Measurements from ENCODE around the gene TWIST2. TPM values are rescaled to one million over a fixed set of nuclear protein-coding genes. Genes with fewer than 3 reads are reported as not detected.

Gene TWIST2
- total and polyA plus RNA-seq, 9 donors, result 14.2 to 104 (median 32.7) TPM

GRCh38 chr2:238855299-238855698 is 7.4 kb downstream of the TWIST2 start:
- H3K36me3 ChIP-seq, result no peaks in the 10 kb centered on the region
- no peak for DNase-seq
- intact Hi-C loops (cut with DNase I), result no loop called here
- H3K27ac ChIP-seq, result no peak overlapping the region
- no peak for TF ChIP-seq EP300 (IDR thresholded peaks at IDR 0.05)
- TF ChIP-seq CTCF (IDR thresholded peaks at IDR 0.05), result no peak
- TF ChIP-seq POLR2A (IDR thresholded peaks at IDR 0.05), result no peak
- peaks cover 2% of the 10 kb centered on the region for H3K4me1 ChIP-seq (ENCODE audit: insufficient read depth)
- 93 to 97% (median 94%) methylated on average over 9 of the region's 9 CpGs for WGBS, 3 donors
- H3K27me3 ChIP-seq, result no peaks in the 10 kb centered on the region
- no peaks in the 10 kb centered on the region for H3K9me3 ChIP-seq
- H3K4me3 ChIP-seq, result no peak overlapping the region

- Histone ChIP-seq H3K4me1 (ENCODE audit: insufficient read depth) (peaks cover under 1% of the 10 kb centered on the region), H3K27ac (no peak overlapping the region), H3K9me3 (no peaks in the 10 kb centered on the region), H3K27me3 (no peaks in the 10 kb centered on the region), H3K4me3 (no peak overlapping the region), H3K36me3 (no peaks in the 10 kb centered on the region)
- TF ChIP-seq EP300 (IDR thresholded peaks at IDR 0.05) (no peak), CTCF (IDR thresholded peaks at IDR 0.05) (no peak), POLR2A (IDR thresholded peaks at IDR 0.05) (no peak)
- intact Hi-C loops (cut with DNase I), result no loop called here
- no peak for DNase-seq
- 88 to 93% (median 91%) methylated on average over 12 of the region's 12 CpGs for WGBS, 3 donors
Observed at GRCh38 chr2:238855891-238856580, 8.2 kb downstream of the TWIST2 start.

GRCh38 chr2:238856713-238857567 is 9.1 kb downstream of the TWIST2 start:
- intact Hi-C loops (cut with DNase I), result no loop called here
- Histone ChIP-seq H3K4me1 (ENCODE audit: insufficient read depth) (no peaks in the 10 kb centered on the region), H3K36me3 (no peaks in the 10 kb centered on the region), H3K4me3 (no peak overlapping the region), H3K9me3 (no peaks in the 10 kb centered on the region), H3K27me3 (no peaks in the 10 kb centered on the region), H3K27ac (no peak overlapping the region)
- WGBS, 3 donors, result 85 to 92% (median 91%) methylated on average over 16 of the region's 16 CpGs
- TF ChIP-seq CTCF (IDR thresholded peaks at IDR 0.05) (no peak), POLR2A (IDR thresholded peaks at IDR 0.05) (no peak), EP300 (IDR thresholded peaks at IDR 0.05) (no peak)
- no peak for DNase-seq

- Histone ChIP-seq H3K4me3 (no peak overlapping the region), H3K36me3 (no peaks in the 10 kb centered on the region), H3K27ac (no peak overlapping the region), H3K4me1 (ENCODE audit: insufficient read depth) (no peaks in the 10 kb centered on the region), H3K27me3 (no peaks in the 10 kb centered on the region), H3K9me3 (no peaks in the 10 kb centered on the region)
- WGBS, 3 donors, result 92 to 96% (median 93%) methylated on average over 4 of the region's 4 CpGs
- intact Hi-C loops (cut with DNase I), result no loop called here
- DNase-seq, result no peak
- TF ChIP-seq EP300 (IDR thresholded peaks at IDR 0.05) (no peak), POLR2A (IDR thresholded peaks at IDR 0.05) (no peak), CTCF (IDR thresholded peaks at IDR 0.05) (no peak)
Observed at GRCh38 chr2:238857959-238858358, 10.1 kb downstream of the TWIST2 start.
